HG02943 (cell line): ENCODE measurements around the gene RFESD.
"Not testable (repeated sequence)": the region's sequence is repeated elsewhere in the genome, so short reads cannot be mapped to it uniquely, and the experiment has no call there.

Source experiments
- ATAC-seq: cut with Tn5 transposase; IDR thresholded peaks from one replicate; pipeline ENCODE4 v1.9.1; 2021; ENCODE audit warnings: mild to moderate bottlenecking, low read depth, moderate library complexity; ENCODE audit not compliant: unreplicated experiment

RFESD gene

GRCh38 chr5:95706196-95706595 is 59.6 kb downstream of the RFESD start:
- ATAC-seq: not testable (repeated sequence)

GRCh38 chr5:95707055-95707454 is 60.5 kb downstream of the RFESD start:
- ATAC-seq: no peak
